Stimulated activated CD4-positive, alpha-beta T cell treated with anti-CD3 and anti-CD28 coated beads, TNF-alpha, amount 100 ng/mL, for 24 hours (primary cell): ENCODE results near the gene TRIM49C.
"Not testable (repeated sequence)": the region's sequence is repeated elsewhere in the genome, so short reads cannot be mapped to it uniquely, and the experiment has no call there.

ENCODE experiments used
- DNase-seq, 3 experiments: peaks; one replicate each; pipeline ENCODE4 v3.0.0-alpha.2; 2020; ENCODE audit warnings: low read depth in 3 of 3

TRIM49C gene, protein sequence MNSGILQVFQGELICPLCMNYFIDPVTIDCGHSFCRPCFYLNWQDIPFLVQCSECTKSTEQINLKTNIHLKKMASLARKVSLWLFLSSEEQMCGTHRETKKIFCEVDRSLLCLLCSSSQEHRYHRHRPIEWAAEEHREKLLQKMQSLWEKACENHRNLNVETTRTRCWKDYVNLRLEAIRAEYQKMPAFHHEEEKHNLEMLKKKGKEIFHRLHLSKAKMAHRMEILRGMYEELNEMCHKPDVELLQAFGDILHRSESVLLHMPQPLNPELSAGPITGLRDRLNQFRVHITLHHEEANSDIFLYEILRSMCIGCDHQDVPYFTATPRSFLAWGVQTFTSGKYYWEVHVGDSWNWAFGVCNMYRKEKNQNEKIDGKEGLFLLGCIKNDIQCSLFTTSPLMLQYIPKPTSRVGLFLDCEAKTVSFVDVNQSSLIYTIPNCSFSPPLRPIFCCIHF

DNA sequence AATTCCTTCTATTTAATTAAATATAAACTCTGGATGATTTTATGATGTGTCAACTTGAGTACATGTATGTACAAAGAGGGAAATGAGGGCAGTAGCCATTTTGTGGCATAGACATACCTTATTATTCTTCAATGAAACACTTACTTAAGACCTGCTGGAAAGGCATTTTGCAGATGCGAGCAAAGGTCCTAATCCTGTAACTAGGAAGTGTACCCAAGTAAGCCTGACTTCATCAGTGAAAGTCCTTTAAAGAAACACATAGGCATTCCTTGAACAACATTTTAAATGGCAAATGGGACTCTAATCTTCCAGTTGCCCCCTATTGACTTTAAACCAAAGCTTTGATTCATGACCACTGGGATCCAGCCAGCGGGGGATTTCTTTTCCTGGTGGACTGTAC lies at the start of gene TRIM49C:
Gene TRIM49C, plus strand, starts transcription at position 301 of the 400 bp plus-strand sequence. CDS start 4,106 bp downstream, outside the sequence.
- DNase-seq = not testable (repeated sequence)

DNA sequence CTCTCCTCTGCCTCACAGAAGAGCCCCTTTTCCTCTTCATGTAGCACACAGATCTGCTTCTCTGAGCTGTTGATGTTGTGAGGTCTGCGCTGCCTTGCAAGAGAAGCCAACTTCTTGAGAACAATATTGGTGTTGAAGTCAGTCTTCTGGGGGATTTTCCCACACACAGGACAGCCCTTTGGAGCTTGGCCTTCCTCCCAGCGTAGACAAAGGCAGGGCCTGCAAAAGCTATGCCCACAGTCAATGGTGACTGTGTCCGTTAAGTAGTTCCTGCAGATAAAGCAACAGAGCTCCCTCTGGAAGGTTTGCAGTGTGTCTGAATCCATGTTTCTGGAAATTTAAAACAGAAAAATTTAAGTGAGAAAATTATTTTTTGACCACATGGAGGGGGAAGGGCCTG lies 6.7 kb upstream of the TRIM49C start:
- not testable (repeated sequence) for DNase-seq

- DNase-seq = not testable (repeated sequence)
Measured at GRCh38 chr11:90051591-90052209, 20.8 kb downstream of the TRIM49C start.

GRCh38 chr11:90052311-90052710 lies 21.4 kb downstream of the TRIM49C start:
- DNase-seq = not testable (repeated sequence)

DNA sequence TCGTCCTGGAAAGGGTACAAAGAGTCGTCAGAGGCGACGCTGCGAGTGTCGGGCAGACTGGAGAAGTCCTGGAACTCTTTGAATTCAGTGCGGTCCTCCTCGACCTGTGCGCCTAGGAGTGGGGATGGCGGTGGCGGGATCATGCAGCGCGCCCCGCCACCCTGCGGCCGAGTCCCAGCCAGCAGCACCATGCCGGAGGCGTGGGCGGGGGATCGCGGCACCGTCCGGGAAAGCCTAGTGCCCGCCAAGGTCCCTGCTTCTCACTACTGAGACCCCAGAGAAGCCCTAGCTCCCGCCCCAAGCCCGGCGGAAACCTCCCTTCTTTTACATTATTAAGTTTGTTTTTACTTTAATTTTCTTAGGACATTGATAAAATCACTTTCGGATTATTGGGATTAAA lies 22.6 kb downstream of the TRIM49C start:
- DNase-seq = not testable (repeated sequence)

GRCh38 chr11:90085650-90086049 lies 54.7 kb downstream of the TRIM49C start, which contains the start of gene UBTFL1:
Gene UBTFL1, plus strand, starts transcription at chr11:90085950. Its CDS starts 0 bp downstream, at chr11:90085950.
- not testable (repeated sequence) for DNase-seq

DNA sequence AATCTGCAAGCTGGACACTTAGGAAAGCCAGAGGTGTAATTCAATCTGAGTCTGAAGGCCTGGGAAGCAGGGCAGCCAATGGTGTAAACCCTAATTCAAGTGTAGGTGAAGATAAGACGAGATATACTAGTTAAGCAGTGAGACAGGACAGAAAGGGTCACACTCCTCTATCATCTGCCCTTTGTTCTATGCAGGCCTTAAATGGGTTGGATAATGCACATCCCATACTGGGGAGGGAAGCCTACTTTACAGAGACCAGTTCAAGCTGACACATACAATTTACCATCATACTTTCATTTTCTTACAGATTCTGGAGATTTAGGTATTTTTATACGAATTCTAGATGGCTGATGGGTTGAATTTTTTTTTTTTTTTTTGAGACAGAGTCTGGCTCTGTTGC lies 57.8 kb downstream of the TRIM49C start:
- not testable (repeated sequence) for DNase-seq
